Measurements from ENCODE around the gene PCDHGB4.
"Not testable (repeated sequence)": the region's sequence is repeated elsewhere in the genome, so short reads cannot be mapped to it uniquely, and the experiment has no call there.

The PCDHGB4 gene

DNA sequence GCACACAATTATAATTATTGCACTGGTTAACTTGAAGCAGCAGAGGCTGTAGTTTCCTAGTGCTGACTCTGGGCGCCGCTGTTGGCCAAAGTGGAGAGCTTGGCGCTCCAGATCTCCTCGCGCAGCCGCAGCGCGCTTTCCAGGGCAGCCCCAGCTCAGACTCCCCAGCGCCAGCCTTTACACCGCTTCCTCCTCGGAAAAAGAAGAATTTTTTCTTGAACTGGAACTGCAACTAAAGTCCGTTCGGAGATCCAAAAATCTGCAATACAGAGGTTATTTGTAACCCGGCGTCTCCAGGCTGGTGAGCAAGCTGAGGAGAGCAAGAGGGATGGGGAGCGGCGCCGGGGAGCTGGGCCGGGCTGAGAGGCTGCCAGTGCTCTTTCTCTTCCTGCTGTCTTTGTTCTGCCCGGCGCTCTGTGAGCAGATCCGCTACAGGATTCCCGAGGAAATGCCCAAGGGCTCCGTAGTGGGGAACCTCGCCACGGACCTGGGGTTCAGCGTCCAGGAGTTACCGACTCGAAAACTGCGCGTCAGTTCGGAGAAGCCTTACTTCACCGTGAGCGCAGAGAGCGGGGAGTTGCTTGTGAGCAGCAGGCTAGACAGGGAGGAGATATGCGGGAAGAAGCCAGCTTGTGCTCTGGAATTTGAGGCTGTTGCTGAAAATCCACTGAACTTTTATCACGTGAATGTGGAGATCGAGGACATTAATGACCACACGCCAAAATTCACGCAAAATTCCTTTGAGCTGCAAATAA, at the start of gene PCDHGB4:
PCDHGB4 (plus strand) TSS at position 142 of the 755 bp plus-strand sequence; CDS start at position 329, 187 bp downstream.
- peak; percentile 62 for DNase-seq (ENCODE audit: low read depth, low spot score)

DNA sequence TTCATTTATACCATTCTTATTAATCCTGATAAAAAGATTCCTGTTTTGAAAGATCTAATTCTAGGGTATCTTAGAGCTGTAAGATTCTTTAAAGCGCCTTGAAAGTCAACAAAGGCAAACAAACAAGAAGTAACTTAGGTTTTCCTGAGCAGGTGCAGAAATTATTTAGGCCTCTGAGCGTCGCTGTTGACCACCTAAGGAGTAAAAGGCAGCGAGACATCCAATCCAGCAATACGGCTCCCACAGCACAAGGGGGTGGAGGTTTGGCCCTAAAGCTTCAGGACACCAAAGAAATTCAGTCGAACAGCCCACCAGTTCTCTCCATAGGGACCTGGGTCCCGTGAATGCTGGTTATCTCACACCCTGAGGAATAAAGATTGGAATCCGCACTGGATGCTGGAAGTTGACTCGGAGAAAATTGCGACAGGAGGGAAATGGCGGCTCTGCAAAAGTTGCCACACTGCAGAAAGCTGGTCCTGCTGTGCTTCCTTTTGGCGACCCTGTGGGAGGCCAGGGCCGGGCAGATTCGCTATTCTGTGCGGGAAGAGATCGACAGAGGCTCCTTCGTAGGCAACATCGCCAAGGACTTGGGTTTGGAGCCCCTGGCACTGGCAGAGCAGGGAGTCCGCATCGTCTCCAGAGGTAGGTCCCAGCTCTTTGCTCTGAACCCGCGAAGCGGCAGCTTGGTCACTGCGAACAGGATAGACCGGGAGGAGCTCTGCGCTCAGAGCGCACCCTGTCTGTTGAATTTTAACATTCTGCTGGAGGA, 48.8 kb upstream of the PCDHGB4 start, which contains the start of gene PCDHGA2:
PCDHGA2 (plus strand) TSS at position 223 of the 769 bp plus-strand sequence.
- DNase-seq (ENCODE audit: low read depth, low spot score): peak; percentile 41

DNA sequence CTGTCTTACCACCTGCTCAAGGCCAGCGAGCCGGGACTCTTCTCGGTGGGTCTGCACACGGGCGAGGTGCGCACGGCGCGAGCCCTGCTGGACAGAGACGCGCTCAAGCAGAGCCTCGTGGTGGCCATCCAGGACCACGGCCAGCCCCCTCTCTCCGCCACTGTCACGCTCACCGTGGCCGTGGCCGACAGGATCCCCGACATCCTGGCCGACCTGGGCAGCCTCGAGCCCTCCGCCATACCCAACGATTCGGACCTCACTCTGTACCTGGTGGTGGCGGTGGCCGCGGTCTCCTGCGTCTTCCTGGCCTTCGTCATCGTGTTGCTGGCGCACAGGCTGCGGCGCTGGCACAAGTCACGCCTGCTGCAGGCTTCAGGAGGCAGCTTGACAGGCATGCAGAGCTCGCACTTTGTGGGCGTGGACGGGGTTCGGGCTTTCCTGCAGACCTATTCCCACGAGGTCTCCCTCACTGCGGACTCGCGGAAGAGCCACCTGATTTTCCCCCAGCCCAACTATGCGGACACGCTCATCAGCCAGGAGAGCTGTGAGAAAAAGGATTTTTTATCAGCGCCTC, 46.6 kb upstream of the PCDHGB4 start:
- DNase-seq (ENCODE audit: low read depth, low spot score): not testable (repeated sequence)

DNA sequence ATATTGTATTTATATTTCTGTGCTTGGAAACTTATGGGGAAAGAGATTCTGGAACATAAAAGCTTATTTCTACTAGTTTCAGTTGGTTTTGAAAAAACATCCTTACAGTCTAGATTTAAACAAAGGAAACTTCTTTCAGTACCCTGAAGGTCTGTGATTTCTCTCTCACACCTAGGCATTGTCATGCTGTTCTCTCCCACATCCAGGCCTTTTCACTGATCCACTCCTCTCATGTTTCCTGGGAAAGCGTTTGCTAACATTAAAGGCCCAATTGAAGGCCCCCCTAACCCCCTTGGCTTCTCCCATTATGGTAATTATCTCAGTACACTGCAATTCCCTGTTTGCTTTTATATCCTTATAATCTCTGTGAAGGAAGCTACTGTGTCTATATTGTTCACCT, 44.7 kb upstream of the PCDHGB4 start:
- no peak for DNase-seq (ENCODE audit: low read depth, low spot score)

DNA sequence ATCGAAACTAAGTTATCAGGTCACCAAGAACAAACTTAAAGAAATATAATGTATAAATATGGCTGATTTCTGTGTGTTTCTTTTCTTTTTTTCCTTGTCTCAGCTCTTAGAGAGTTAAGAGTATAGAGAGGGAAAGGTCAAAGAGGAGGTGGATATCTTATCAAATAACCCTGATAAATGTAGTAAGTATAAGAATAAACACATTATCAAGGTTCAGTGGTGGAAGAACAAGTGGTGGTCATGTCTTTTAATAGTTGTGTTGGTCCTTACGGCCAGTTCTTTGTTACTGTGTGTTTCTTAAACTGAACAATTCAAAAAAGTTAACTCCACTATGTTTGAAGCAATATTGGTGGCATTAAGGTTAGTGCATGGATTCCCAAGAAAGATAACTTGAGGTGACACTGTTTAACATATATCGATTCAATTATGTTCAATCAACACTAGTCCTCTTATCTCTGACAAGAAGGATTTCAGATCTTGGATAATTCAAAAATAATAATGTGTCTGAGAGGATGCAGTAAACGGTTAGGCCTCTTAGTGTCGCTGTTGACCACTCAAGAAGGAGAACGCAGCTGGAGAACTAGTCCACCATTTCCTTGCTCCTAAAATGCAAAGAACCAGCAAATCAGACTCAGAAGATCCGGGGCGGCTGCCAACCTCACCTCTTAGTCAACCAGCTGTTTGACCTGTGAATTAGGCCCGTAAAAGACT, 44.1 kb upstream of the PCDHGB4 start, which contains the start of gene PCDHGA3:
PCDHGA3 (plus strand) TSS at position 588 of the 711 bp plus-strand sequence. CDS start 205 bp downstream, outside the sequence.
- peak; percentile 38 for DNase-seq (ENCODE audit: low read depth, low spot score)

DNA sequence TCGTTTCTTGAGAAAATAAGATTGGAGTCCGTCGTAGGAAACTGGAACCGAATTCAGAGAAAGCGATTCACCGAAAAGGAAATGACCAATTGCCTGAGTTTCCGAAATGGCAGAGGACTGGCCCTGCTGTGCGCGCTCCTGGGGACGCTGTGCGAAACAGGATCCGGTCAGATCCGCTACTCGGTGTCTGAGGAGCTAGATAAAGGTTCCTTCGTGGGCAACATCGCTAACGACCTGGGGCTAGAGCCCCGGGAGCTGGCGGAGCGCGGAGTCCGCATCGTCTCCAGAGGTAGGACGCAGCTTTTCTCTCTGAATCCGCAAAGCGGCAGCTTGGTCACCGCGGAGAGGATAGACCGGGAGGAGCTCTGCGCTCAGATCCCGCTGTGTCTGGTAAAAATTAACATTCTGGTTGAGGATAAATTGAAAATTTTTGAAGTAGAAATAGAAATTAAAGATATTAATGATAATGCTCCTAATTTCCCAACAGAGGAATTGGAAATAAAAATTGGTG, 43.5 kb upstream of the PCDHGB4 start:
- no peak for DNase-seq (ENCODE audit: low read depth, low spot score)

DNA sequence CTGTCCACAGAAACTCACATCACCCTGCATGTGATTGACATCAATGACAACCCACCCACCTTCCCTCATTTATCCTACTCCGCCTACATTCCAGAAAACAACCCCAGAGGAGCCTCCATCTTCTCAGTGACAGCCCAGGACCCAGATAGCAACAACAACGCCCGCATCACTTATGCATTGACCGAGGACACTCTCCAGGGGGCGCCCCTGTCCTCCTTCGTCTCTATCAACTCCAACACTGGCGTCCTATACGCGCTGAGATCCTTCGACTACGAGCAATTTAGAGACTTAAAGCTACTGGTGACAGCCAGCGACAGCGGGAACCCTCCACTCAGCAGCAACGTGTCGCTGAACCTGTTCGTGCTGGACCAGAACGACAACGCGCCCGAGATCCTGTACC, 42.2 kb upstream of the PCDHGB4 start:
- DNase-seq (ENCODE audit: low read depth, low spot score): no peak

DNA sequence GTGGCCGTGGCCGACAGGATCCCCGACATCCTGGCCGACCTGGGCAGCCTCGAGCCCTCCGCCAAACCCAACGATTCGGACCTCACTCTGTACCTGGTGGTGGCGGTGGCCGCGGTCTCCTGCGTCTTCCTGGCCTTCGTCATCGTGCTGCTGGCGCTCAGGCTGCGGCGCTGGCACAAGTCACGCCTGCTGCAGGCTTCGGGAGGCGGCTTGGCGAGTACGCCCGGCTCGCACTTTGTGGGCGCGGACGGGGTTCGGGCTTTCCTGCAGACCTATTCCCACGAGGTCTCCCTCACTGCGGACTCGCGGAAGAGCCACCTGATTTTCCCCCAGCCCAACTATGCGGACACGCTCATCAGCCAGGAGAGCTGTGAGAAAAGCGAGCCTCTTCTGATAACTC, 41.5 kb upstream of the PCDHGB4 start:
- not testable (repeated sequence) for DNase-seq (ENCODE audit: low read depth, low spot score)

DNA sequence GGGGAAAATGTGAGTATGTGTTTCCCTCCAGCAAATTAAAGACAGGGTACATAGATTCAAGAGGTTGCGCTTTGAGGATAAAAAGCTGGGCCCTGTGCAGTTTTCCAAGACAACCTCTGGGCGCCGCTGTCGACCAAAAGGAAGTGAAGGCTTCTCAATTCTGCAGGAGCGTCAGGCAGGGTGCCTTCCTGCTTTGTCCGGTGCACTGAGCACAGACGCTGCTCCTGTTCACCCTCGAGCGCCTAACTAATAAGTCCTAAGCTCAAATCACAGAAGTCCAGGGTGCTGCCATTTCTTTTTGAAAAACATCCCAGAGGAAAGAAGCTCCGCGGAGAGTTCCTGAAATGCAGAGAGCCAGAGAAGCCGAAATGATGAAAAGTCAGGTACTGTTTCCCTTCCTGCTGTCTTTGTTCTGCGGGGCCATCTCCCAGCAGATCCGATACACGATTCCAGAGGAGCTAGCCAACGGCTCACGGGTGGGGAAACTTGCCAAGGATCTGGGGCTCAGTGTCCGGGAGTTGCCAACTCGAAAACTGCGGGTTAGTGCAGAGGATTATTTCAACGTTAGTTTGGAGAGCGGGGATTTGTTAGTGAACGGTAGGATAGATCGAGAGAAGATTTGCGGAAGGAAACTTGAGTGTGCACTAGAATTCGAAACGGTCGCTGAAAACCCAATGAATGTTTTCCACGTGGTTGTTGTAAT, 37.4 kb upstream of the PCDHGB4 start, which contains the start of gene PCDHGB1:
PCDHGB1 (plus strand) TSS at position 183 of the 703 bp plus-strand sequence; CDS start at position 345, 162 bp downstream.
- DNase-seq (ENCODE audit: low read depth, low spot score): peak; percentile 45

DNA sequence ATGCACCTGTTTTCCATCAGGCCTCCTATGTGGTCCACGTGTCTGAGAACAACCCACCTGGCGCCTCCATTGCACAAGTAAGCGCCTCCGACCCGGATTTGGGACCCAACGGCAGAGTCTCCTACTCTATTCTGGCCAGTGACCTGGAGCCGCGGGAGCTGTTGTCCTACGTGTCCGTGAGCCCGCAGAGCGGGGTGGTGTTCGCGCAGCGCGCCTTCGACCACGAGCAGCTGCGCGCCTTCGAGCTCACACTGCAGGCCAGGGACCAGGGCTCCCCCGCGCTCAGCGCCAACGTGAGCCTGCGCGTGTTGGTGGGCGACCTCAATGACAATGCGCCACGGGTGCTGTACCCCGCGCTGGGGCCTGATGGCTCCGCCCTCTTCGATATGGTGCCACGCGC, 35.9 kb upstream of the PCDHGB4 start:
- no peak for DNase-seq (ENCODE audit: low read depth, low spot score)

DNA sequence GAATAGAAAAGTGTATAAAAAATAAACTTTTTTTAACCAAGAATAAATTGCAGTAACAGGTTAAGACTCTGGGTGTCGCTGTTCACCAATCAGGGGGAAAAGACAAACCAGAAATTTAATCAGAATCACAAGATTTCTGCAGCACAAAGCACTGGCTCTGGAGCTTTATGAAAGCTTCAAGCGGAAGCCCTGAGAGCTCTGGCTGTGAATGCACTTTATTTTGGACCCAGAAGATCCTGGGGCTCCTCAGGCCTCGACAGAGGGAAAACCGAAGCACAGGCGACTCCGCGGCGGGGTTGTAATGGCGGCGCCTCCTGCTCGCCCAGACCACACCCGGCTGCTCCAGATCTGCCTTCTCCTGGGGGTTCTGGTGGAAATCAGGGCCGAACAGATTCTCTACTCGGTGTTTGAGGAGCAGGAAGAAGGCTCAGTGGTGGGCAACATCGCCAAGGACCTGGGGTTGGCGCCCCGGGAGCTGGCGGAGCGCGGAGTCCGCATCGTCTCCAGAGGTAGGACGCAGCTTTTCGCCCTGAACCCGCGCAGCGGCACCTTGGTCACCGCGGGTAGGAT, 32.5 kb upstream of the PCDHGB4 start, which contains the start of gene PCDHGA4:
PCDHGA4 (plus strand) TSS at position 122 of the 570 bp plus-strand sequence; CDS start at position 209, 87 bp downstream.
- peak; percentile 9 for DNase-seq (ENCODE audit: low read depth, low spot score)

DNA sequence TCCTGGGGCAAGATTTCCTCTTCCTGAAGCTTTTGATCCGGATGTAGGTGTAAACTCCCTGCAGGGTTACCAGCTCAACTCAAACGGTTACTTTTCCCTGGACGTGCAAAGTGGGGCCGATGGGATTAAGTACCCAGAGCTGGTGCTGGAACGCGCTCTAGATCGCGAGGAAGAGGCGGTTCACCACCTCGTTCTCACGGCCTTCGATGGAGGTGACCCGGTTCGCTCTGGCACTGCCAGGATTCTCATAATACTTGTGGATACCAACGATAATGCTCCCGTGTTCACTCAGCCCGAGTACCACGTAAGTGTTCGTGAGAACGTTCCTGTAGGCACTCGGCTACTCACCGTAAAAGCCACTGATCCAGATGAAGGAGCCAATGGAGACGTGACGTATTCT, 31.9 kb upstream of the PCDHGB4 start:
- DNase-seq (ENCODE audit: low read depth, low spot score): no peak

DNA sequence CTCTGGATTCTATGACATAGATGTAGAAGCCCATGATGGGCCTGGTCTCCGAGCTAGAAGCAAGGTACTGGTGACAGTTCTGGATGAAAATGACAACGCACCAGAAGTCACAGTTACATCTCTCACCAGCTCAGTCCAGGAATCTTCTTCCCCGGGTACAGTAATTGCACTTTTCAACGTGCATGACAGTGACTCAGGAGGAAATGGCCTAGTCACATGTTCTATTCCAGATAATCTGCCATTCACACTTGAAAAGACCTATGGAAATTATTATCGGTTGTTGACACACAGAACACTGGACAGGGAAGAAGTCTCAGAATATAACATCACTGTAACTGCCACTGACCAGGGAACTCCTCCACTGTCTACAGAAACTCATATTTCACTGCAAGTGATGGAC, 31.4 kb upstream of the PCDHGB4 start:
- no peak for DNase-seq (ENCODE audit: low read depth, low spot score)

DNA sequence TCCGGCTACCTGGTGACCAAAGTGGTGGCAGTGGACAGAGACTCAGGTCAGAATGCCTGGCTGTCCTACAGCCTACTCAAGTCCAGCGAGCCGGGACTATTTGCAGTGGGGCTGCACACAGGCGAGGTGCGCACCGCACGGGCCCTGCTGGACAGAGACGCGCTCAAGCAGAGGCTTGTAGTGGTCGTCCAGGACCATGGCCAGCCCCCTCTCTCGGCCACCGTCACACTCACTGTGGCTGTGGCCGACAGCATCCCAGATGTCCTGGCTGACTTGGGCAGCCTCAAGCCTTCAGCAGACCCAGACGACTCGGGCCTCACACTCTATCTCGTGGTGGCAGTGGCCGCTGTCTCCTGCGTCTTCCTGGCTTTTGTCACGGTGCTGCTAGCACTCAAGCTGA, 30.5 kb upstream of the PCDHGB4 start:
- no peak for DNase-seq (ENCODE audit: low read depth, low spot score)

DNA sequence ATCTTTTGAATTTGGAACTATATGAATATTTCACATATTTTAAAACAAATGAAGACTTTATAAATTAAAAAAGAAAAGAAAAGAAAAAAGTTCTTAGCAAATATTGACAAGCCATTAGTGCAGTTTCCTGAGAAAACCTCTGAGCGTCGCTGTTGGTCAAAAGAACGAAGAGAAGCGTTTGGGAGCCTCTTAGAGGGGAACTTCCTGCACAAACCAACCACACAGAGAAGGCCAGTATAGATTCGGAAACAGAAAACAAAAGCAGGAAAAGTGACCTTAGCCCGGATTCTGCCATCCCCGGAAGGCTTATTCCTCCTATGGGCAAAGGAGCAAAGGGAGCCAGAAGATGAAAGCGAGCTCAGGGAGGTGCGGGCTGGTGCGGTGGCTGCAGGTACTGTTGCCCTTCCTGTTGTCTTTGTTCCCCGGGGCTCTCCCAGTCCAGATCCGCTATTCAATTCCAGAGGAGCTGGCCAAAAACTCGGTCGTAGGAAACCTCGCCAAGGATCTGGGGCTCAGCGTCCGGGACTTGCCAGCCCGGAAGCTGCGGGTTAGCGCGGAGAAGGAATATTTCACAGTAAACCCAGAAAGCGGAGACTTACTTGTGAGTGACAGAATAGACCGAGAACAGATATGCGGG, 27.6 kb upstream of the PCDHGB4 start, which contains the start of gene PCDHGB2:
PCDHGB2 (plus strand) TSS at position 205 of the 637 bp plus-strand sequence; CDS start at position 347, 142 bp downstream.
- DNase-seq (ENCODE audit: low read depth, low spot score): peak; percentile 15

DNA sequence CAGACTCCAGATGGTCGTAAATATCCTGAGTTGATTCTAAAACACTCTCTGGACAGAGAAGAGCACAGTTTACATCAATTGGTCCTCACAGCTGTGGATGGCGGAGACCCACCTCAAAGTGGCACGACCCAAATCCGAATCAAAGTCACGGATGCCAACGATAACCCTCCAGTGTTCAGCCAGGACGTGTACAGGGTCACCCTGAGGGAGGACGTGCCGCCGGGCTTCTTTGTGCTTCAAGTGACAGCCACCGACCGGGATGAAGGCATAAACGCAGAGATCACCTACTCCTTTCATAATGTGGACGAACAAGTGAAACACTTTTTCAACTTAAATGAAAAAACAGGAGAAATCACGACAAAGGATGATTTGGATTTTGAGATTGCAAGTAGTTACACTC, 26.8 kb upstream of the PCDHGB4 start:
- no peak for DNase-seq (ENCODE audit: low read depth, low spot score)

DNA sequence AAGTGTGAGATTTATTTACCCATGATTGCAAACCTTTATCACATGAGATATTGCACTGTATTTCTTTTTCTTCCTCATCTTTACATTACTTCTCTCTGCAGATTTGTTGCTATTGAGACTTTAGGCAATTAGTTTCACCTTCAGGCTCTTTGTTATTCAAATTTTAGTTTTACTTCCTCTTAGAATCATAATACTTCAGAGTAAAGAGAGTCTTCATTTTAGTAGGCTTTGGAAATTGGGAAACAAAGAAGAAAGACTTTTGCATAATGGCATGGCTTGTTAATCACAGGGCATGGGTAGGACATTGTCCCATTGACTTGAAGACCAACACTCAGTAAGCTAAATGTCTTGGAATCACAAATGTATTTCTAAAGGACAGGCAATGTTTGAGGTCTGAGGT, 24.8 kb upstream of the PCDHGB4 start:
- DNase-seq (ENCODE audit: low read depth, low spot score): no peak

DNA sequence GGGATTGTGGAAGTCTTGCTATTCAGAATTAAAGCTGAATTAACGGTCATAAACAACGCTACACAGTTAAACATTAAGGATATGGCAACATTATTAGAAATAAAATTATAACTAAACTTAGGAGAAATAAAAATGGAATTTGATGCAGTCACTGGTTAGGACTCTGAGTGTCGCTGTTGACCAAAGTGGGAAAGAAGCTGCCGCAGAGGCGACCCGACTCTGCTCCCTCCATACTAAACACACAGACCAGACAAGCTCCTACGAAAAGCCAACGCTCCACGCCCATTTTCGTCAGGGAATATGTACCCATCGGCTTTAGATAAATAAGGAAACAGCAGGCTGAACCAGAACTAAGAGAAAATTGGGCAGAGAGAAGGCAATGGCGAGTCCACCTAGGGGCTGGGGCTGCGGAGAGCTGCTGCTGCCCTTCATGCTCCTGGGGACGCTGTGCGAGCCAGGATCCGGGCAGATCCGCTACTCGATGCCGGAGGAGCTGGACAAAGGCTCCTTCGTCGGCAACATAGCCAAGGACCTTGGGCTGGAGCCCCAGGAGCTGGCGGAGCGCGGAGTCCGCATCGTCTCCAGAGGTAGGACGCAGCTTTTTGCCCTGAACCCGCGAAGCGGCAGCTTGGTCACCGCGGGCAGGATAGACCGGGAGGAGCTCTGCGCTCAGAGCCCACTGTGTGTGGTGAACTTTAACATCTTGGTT, 23.4 kb upstream of the PCDHGB4 start, which contains the start of gene PCDHGA5:
PCDHGA5 (plus strand) TSS at position 211 of the 709 bp plus-strand sequence; CDS start at position 380, 169 bp downstream.
- DNase-seq (ENCODE audit: low read depth, low spot score): peak; percentile 20

Measured in astrocyte of the hippocampus (primary cell).